8988T (cell line): ENCODE measurements around the gene RUVBL1.
"Not testable (repeated sequence)": the region's sequence is repeated elsewhere in the genome, so short reads cannot be mapped to it uniquely, and the experiment has no call there.

Source experiments
- DNase-seq: peaks from one replicate; pipeline ENCODE4 v3.0.0; 2011

RUVBL1 gene

GRCh38 chr3:128123538-128124368, at the start of gene RUVBL1:
Gene RUVBL1 (minus strand): TSS chr3:128123812. CDS start chr3:128123724, 88 bp downstream.
- peak; percentile 90 for DNase-seq

- no peak for DNase-seq
These were observed 49.6 kb upstream of the RUVBL1 start for GRCh38 chr3:128173200-128173599.

GRCh38 chr3:128170866-128171516, 47.4 kb upstream of the RUVBL1 start:
- peak; percentile 33 for DNase-seq

DNA sequence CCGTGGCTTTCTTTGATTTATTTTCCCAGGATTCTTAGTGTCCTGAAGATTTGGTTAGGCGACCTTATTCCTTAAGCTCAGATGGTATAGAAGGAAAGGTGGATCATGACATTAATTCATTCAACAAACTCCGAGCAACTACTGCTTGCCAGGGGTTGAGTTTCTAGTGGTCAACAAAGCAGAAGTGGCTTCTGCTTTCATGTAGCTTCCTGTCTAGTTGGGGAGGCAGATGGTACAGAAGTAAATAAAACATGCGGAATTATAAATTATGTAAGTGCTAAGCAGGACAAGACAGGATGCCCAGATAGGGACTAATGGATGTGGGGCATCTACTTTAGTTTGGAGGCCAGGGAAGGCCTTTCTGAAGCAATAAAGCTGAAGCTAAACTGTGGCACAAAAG, 45.2 kb upstream of the RUVBL1 start:
- no peak for DNase-seq

DNA sequence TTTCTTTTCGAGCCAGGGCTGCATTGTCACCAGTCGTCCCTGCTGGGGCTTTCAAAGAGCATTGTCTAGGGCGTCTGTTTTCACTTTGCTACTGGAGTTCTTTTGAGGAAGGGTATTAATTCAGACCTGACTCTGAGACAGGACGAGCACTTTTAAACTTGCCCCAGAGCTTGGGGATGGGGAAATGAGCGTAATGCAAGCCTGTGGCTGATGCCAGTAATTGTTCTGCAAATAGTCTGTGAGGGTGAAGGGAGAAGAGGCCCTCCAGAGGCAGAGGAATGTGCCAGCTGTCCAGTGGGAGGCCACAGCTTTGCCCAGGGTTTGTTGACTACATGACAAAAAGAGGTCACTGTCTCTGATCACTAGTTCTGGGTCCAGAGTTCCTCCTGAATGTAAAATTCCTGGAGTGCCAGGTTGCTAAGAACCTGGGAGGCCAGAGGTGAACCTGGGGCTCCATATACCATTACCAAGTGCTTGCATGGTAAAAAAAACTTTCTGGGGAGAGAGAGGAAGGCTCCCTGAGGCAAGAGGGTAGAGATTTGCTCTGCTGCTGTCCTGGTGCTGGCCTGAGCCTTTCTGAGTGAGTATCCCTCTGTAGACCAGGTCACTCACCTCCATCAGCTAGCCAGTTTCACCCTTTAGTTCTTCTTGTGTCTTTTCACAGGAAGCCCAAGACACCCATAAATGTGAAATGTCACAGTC, 44.5 kb upstream of the RUVBL1 start:
- no peak for DNase-seq

DNA sequence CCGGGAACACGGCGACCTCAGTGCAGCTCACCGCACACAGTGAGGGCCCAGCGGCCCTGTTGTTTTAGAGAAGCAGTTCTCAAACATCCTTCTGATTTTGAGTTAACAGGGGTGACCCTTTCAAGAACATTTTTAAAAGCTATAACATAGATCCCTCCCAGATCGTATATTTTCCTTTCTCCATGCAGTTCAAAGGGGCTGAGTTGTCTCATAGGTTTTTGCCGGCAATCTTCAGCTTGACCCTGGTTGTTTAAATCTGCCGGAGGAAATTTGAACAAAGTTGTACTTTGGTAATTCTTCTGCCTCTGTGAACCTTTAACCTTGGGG, 44.0 kb upstream of the RUVBL1 start:
- DNase-seq = no peak

DNA sequence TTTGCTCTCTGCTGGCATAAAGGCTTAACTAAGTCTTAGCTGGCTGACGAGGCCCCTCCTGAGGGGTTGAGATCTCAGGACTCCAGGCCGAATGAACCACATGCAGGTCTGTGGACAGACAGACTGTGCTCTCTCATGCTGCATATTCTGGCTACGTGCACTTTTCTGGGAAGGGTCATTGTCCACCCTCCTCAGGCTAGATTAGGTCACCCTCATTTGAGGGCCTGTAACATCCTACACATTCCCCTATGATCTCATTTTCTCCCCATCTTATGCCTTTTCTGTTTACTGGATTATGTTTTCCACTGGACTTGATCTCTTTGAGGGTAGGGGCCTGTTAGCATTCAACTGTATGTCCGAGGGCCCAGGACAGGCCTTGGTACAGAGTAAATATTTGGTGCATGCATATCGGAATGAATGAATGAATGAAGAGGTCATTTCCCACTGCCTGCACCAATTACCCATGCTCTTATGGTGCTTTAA, 43.4 kb upstream of the RUVBL1 start:
- DNase-seq = no peak

DNA sequence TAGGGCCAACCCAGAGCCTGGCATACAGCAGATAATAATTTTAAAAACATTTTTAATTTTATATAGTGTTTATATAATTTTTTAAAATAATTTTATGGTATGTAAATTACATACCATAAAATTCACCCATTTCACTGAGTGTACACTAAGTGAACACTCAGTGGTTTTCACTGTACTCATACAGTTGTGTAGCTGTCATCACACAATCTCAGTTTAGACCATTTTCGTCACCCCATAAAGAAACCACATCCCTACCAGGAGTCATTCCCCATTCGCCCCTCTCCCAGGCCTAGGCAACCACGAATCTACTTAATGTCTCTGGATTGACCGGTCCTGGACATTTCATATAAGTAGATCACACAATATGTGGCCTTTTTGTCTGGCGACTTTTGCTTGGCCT, 39.8 kb upstream of the RUVBL1 start:
- no peak for DNase-seq

- no peak for DNase-seq
These were observed 37.0 kb upstream of the RUVBL1 start for GRCh38 chr3:128160661-128161060.

DNA sequence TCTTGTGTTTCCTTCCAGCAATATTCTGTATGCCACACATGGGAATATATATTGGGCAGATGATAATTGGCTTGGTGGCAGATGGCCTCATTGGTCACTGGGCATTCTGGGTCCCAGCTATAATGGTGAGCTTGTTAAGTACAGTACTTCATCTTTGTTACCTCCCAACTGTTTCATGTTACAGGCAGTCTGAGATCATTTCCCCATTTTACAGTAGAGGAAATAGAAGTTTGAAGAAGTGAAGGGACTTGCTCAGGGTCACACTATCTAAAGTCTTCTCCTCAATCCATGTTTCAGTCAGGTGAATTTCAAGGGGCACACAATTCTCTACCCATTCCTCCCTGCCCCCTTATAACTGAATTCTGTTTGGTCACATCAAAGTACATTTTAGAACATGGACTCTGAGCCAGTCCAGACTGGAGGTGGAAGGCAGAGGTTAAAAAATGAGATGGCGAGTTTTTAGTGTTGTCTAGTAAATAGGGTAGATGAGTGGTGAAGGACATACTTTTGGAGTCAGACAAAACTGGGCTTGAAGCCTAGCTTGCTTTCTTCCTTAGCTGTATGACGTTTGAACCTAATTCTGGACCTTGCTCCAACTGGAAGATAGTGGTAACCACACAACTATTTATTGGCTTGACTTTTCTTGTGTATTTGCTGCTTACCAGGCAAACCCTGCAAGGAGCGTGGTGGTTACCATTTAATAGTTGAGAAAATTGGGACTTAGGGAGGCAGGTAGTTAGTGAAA, 32.2 kb upstream of the RUVBL1 start:
- DNase-seq = no peak

- DNase-seq = not testable (repeated sequence)
These were observed 30.7 kb upstream of the RUVBL1 start for GRCh38 chr3:128154354-128154753.

- peak; percentile 44 for DNase-seq
These were observed 29.8 kb upstream of the RUVBL1 start, which contains the start of gene EEFSEC for GRCh38 chr3:128153156-128154041. Gene EEFSEC (plus strand): TSS chr3:128153481. CDS start chr3:128153508, 27 bp downstream.

- DNase-seq = no peak
These were observed 29.0 kb upstream of the RUVBL1 start for GRCh38 chr3:128152419-128153155.

GRCh38 chr3:128151758-128152274, 28.2 kb upstream of the RUVBL1 start:
- no peak for DNase-seq

- DNase-seq = no peak
These were observed 26.0 kb upstream of the RUVBL1 start for GRCh38 chr3:128149650-128150049.

DNA sequence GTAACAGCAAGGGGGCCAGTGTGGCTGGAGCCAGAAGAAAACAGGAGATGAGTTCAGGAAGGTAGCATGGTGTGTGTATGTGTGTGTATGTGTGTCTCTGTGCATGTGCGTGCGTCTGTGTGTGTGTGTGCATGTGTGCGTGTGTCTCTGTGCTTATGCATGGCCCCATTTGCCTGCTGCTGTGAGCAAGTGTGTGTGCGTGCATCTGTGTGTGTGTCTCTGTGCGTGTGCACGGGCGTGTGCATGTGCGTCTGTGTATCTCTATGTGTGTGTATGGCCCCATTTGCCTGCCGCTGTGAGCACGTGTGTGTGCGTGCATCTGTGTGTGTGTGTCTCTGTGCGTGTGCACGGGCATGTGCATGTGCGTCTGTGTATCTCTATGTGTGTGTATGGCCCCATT, 22.6 kb upstream of the RUVBL1 start:
- DNase-seq = no peak

DNA sequence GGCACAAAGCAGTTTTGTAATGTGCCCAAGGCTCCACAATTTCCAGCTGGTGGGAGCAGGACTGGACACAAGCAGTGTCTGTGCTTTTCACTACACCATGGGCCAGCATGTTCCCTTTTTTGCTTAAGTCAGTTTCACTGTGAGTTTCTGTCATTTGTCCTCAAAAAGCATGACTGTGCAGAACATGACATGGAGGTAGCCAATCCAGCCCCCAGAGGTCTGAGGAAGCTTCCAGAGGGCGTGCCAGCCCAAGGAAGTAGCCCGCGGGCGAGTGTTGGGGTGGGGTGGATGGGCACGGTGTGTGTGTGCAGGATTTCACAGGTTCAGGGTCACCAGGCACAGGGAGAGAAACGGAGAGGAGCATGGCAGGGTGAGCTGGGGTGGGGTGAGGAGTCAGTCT, 21.7 kb upstream of the RUVBL1 start:
- DNase-seq = no peak

- no peak for DNase-seq
These were observed 21.0 kb upstream of the RUVBL1 start for GRCh38 chr3:128144512-128145187.

- no peak for DNase-seq
These were observed 19.9 kb upstream of the RUVBL1 start for GRCh38 chr3:128143496-128143895.

- no peak for DNase-seq
These were observed 9.8 kb upstream of the RUVBL1 start for GRCh38 chr3:128133273-128133883.
